22Rv1 (cell line): ENCODE measurements around the gene CREBL2.

ENCODE experiments used
- CTCF ChIP-seq: fragments of 450-650 bp; IDR thresholded peaks from 2 replicates; pipeline ENCODE4 v1.5.1; 2017; ENCODE audit warnings: mild to moderate bottlenecking
- ZFX ChIP-seq: fragments of 450-650 bp; IDR thresholded peaks from 2 replicates; pipeline ENCODE4 v1.6.1; 2017; ENCODE audit warnings: antibody characterized with exemption, borderline replicate concordance

GRCh38 chr12:12628013-12628412 is 16.3 kb downstream of the CREBL2 start:
- TF ChIP-seq CTCF (no peak), ZFX (no peak)
